Activated CD4-positive, alpha-beta T cell treated with anti-CD3 and anti-CD28 coated beads, Interleukin-2, amount 50 U/mL, for 24 hours (primary cell): ENCODE data around the gene LPP.

Experiments
- DNase-seq, 2 donors: peaks; one replicate each; pipeline ENCODE4 v3.0.0-alpha.2; 2020; ENCODE audit warnings: low read depth in 1 of 2, low spot score in 1 of 2

Gene LPP

DNA sequence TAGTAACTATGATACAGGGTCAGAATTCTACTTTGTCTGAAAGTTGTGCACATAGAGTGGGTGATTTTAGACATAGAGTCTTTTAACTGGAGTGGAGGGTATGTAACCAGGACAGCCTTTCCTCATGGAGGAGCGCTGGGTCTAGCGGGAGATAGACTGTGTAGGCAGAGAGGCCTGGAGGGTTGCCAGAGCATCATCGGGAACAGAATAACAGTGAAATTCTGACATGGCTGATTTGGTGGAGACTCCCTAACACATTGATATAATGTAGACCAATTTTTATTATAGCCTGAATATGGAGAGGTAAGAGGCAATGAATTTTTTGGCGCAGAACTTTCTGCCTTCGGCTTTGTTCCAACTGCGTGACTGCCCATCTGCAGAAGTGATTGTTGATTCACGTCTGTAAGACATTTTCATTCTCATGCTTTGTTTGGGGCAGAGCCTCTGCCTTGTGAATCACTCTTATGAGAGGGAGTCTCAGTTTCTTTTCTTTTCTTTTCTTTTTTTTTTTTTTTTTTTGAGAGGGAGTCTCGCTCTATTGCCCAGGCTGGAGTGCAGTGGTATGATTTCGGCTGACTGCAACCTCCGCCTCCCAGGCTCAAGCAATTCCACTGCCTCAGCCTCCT lies 16.0 kb downstream of the LPP start:
- DNase-seq, result no peak

DNA sequence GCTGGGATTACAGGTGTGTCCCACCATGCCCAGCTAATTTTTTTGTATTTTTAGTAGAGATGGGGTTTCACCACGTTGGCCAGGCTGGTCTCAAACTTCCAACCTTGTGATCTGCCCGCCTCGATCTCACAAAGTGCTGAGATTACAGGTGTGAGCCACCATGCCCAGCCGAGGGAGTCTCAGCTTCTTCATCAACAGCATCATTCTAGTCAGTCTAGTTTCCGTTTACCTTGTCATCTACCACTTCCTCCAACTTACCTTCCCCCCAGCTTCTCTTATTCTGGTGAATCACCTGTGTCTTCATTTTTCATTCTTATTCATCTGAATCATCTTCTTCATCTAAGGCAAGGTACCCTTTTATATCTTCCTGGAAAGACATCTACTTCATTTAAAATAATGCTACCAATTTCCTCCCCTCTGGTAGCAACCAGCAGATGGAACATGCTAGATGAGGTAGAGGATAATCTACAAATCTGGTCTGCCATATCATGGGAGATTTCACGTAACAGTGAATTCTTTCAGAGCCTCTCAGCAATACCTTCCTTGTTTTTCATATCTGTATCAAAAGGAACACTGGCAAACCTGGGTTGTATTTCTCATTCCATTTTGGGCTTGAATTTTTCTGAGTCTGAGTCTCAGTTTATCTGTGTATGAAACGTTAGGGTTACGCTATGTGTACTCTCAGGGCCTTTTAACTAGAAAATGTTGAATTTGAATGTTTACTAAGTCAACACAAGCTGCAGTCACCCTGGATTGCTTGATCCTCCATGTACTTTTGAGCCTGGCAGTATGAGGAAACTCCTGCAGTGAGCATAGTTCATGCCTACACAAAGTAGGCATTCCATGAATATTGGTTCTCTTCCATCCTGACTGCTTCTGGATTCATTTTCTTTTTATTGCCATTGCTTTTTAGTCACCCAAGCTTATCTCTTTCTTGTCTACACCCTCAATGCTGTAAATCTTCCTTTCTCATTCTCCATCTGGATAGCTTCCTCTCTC lies 16.8 kb downstream of the LPP start:
- DNase-seq, result peak in 1 of 2 donors; percentile 50

GRCh38 chr3:188171682-188172467 lies 17.9 kb downstream of the LPP start:
- no peak for DNase-seq

- no peak for DNase-seq
Observed at GRCh38 chr3:188174317-188175044, 20.5 kb downstream of the LPP start.

DNA sequence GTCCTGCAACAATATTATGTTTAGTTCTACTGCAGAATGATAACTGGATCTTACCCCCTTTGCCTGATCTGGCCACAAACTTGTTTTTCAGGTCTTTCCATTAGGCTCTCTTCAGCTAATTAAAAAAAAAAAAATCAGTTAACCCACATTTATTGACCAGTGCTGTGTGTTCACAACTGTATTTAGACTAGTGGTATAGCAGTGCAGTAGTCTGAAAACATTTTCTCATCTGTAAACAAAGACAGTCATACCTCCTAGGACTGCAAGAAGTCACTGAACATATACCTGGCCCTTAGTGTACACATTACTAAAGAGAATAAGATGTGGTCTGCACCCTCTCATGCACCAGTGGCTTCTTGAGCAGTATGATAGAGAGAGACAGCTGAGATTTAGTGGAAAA lies 22.5 kb downstream of the LPP start:
- DNase-seq, result no peak

- no peak for DNase-seq
Observed at GRCh38 chr3:188176884-188177283, 22.9 kb downstream of the LPP start.

DNA sequence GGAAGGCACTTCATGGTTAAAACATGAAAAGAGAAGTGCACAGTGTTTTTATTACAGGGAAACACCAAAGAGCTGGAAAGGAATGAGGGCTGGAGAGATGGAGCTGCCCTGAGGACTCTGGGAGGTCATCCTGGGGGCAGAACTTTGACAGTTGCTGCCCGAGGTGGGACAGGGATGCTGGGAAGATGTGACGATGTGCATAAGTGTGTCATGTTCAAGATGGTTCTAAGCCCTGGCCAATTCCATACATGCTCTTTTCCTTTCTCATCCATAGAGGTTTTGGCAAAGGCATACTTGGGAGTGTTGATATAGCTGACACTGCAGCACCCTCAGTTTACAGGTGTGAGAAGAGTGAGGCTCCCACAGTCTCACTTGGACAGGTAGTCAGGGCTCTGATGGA lies 23.8 kb downstream of the LPP start:
- no peak for DNase-seq

DNA sequence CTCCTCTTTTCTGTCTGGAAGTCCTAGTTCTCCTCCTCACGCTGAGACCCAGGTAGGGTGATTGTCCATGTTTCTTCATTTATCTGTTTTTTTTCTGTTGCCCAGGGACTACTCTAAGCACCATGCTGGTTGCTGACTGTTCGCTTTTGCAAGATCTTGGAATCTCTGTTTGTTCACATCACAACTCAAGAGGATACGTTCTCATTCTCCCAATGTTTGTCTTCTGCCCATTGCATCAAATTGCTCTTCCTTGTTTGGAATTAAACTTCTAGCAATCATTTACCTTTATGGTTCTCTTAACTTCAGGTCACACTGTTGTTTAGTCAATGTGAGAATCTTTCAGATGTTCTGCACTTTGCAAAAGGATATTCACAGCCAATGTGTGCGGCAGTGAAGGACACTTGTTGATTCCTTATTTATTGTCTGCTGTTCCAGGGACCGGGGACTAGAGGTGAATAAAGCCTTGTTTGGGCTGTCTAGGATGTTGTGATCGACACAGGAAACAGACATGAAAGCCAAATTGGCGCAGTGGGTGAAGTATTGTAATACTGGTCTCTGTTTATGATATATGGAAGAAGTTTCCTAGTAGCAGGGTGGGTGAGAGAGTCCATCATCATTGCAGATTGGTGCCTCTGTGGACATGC lies 24.5 kb downstream of the LPP start:
- DNase-seq, result no peak

DNA sequence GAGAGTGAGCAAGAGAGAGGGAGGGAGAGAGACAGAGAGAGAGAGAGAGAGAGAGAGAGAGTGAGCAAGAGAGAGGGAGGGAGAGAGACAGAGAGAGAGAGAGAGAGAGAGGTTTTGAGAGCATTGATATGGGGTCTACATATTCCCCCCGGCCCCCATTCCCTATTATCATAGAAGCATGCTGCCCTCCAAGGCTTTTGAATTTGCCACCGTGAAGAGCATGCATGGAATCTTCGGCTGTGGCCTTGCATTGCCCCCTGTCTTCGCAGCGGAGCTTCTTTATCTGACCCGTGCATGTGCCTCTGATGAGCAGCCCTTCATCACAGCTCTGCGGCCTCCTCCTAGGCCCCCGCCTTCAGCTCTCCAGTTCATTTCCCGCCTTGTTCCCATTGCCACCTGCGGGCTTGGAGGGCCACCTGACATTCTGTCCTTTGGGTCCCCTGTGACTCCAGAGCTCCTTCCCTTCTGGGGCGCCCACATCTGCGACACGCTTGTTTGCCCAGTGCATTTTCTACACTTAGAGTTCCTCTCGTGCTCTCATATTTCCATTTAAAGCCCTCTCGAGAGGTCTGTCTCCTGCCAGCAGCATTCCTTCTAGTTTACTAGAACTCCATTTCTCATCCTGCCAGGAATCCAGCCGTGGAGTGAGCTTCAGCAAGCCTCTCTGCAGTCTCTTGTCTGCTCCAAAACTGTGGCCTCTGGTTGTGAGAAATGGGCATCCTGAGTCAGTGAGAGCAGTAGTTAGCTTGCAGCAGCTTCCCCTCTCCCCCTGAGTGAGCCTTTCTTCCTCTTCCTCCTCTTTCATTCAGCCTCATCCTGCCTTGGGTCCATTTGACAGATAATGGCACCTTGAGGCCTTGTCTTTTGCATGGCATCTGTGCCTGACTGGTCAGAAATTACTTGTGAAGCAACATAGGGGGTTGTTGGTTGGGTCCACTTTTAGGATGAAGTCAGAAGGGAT lies 25.3 kb downstream of the LPP start:
- no peak for DNase-seq

- no peak for DNase-seq
Observed at GRCh38 chr3:188180114-188180513, 26.2 kb downstream of the LPP start.

GRCh38 chr3:188183452-188183851 lies 29.5 kb downstream of the LPP start:
- DNase-seq, result no peak

GRCh38 chr3:188184160-188184559 lies 30.2 kb downstream of the LPP start:
- no peak for DNase-seq

GRCh38 chr3:188184649-188185048 lies 30.7 kb downstream of the LPP start:
- no peak for DNase-seq

GRCh38 chr3:188185717-188186251 lies 31.8 kb downstream of the LPP start:
- DNase-seq, result no peak

DNA sequence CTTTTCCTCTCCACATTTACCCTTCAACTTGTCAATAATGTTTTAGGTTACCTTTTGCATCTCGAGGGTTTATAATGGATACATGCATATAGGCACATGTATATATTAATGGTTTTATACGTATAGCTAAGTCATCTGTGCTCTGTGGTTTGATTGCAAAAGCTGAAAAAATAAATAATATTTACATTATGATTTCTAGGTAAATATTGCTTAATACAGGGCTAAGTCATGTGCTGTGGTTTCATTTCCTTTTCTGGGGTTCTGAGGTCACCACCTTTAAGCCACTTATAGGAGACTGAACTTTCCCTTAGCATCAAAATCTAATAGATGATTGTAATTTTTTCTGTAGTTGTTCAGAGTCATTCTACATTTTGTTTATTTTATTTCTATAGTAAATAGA lies 33.1 kb downstream of the LPP start:
- no peak for DNase-seq

GRCh38 chr3:188188911-188189310 lies 35.0 kb downstream of the LPP start:
- DNase-seq, result no peak

DNA sequence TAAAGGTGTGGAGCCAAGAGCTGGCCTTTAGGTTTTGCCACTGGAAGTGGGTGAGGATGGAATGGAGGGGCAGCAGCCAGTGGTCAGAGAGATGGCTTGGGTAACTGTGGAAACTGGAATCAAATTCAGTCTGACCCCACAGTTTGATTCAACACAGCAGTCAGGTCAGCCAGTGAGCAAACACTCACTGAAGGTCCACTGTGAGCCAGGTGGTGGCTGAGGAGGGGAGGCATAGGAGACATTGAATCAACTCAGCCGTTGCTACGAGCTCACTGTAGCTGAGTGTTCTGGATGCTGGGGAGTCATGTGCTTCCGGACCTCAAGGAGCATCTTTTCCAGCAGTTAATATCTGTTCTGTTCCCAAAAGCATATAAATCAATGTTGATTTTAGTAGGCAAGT lies 37.5 kb downstream of the LPP start:
- no peak for DNase-seq

DNA sequence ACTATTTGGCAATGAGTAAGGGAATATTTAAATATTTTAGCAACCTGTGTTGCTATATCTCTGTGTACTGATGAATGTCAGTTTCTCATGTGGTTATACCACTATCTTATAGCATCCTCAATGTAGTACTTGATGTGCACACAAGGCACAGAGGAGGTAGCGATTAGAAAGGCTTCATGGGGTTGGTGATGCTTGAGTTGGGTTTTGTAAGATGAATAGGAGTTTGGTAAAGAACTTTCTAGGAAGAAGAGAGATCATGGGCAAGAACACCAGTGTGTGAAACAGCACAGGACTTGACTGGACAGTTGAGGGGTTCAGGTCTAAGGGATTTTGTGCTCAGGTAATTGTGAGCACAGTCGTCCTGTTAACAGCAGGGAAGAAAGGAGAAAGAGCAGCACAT lies 38.1 kb downstream of the LPP start:
- no peak for DNase-seq

GRCh38 chr3:188194332-188194731 lies 40.4 kb downstream of the LPP start:
- DNase-seq, result no peak
